ENCODE results near the gene CYFIP2. TPM values are rescaled to one million over a fixed set of nuclear protein-coding genes. Genes with fewer than 3 reads are reported as not detected.

CYFIP2 gene
- polyA plus RNA-seq (2012; ENCODE audit: missing spikeins): 69.7 TPM

DNA sequence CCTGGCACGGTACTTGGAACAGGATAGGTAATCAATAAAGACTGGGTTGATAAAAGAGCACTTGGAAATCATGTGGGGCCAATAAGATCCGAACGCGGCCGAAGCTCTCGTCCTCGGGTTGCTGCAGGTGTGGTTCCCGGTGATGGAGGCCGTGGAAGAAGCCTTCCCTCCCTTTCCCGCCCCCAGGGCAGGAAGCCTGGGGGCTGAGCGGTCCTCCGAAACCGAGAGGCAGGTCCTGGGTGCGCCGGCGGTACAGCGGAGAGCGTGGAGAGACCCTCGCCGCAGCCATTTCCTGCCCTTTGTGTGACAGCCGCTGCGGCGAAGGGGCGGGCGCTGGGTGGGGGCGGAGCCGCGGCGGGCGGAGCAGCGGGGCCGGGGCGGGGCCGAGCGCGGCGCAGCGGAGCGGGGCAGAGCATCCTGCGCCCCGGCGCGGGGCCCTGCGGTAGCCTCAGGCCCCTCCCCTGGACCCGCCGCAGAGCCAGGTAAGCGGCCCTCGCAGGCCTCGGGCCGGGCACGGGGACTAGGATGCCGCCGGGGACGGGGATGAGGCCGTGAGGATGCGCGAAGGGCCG is at the start of gene CYFIP2:
CYFIP2 (plus strand) TSS at position 410 of the 572 bp plus-strand sequence. CDS start 19,239 bp downstream, outside the sequence.
- DNase-seq (ENCODE audit: insufficient read length): peak; percentile 84
- FAIRE-seq: peak; percentile 95
- TF ChIP-seq TAF1 (IDR thresholded peaks at IDR 0.05; ENCODE audit: borderline replicate concordance, low read depth, low read length) (no peak), POLR2A (IDR thresholded peaks at IDR 0.05; ENCODE audit: low read depth, low read length) (peak; percentile 58; the same call in 1 of the 2 replicates), POLR2AphosphoS5 (IDR thresholded peaks at IDR 0.05; ENCODE audit: low read depth, low read length) (0 out of 2 replicates have a peak, but pooled peaks have one; percentile 19)

DNA sequence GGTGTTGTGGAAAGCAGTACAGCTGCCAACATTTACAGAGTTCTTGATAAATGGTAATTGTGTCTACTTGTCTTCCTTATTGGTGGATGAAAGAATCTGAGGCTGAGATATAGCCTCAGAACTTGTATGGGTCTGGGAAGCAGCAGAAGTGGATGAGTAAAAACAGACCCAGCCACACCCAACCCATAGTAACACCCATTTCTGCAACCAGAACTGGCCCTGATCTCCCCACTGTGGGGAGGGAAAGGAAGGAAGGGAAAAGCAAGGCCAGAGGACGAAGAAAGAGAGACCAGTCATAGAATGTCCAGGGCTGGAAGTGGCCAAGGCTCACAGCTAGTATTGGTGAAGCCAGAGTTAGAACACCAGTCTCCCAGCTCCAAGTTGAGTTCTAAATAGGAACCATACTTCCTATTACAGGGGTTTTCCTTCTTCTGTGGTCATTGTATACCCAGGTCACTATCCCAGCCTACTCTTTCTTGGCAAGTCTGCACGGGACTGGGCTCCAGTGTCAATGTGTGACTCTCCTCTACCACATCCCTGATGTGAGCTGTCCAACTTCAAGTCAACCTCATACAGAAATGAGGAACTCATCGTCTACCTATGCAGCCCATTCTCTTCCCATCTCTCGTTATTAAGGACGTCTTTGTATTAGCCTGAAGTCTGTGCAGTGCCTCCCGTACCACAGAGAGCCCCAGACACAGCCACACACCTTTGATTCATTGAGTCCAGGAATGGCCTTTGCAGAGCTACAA is 49.4 kb upstream of the CYFIP2 start:
- DNase-seq (ENCODE audit: insufficient read length) (no peak), FAIRE-seq (peak; percentile 90)
- TF ChIP-seq POLR2AphosphoS5 (IDR thresholded peaks at IDR 0.05; ENCODE audit: low read depth, low read length) (no peak), POLR2A (IDR thresholded peaks at IDR 0.05; ENCODE audit: low read depth, low read length) (no peak)

DNA sequence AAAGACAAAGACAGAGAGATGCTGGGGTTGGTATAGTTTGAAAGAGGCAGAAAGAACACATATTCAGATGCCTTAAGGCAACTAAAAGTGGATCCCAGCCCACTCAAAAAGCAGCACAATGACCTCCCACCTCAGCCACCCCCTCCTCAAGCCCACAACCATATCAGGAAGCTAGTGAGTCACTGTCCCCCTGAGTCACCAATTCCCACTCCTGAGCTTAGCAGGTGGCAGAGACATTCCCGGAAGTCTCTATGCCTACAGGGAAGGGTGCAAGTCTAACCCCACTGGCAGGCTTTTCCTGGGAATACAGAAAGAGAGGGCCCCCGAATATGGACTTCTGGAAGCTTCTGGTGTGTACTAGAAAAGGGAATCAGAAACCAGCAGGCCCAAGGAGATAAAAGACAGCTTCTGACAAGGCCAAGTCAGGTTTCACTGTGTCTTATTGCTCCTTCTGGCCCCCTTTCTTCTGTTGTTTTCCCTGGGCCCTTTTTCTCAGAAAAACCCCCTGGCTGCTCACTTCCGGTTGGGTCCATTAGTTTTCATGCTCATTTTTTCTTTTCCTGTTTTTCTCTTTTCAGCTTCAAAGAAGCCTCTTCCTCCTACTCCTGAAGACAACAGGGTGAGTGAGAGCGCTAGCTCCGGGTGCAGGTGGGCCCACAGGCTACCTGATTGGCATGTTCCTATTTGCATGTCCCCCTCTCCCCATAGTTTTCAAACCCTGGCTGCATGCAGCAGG is 48.5 kb upstream of the CYFIP2 start:
- TF ChIP-seq TAF1 (IDR thresholded peaks at IDR 0.05; ENCODE audit: borderline replicate concordance, low read depth, low read length): no peak
- TF ChIP-seq POLR2A (IDR thresholded peaks at IDR 0.05; ENCODE audit: low read depth, low read length): no peak
- no peak for TF ChIP-seq POLR2AphosphoS5 (IDR thresholded peaks at IDR 0.05; ENCODE audit: low read depth, low read length)
- DNase-seq (ENCODE audit: insufficient read length) (no peak), FAIRE-seq (no peak)

DNA sequence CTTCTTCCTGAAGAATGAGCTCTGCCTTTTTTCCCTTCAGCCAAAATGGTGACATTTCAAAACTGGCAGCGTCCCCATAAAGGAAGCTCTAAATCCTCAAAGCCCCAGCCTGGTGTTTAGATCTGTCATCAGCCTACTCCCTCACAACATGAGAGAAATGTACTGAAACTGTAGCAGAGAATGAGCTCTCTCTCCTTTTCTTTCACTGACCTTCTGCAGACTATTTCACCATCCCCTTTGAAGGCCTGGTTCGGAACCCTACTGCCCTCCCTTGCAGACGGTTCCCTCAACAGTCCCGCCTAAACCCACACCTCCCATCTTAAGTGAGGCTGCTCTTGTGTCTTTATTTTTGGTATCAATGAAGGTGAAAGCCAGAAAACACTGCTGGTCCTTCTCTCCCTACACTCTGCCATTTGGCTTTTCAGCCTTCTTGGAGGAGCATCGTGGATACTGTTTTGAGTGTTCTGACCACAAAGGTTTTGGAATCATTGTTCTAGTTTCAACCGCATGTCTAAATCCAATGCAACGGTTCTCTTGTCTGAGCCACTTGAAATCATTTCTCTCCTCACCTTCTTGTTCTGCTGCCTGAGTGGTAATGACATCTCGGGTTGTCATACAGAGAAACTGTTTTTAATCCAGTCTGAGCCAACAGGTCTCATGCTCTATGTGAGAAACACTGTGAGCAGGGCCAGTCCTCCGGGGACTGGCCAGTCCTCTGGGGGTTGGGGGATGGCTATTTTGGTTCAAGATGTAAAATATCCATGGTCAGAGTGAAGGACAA is 46.2 kb upstream of the CYFIP2 start:
- FAIRE-seq (peak; percentile 95), DNase-seq (ENCODE audit: insufficient read length) (no peak)
- TF ChIP-seq TAF1 (IDR thresholded peaks at IDR 0.05; ENCODE audit: borderline replicate concordance, low read depth, low read length) (no peak), POLR2A (IDR thresholded peaks at IDR 0.05; ENCODE audit: low read depth, low read length) (no peak), POLR2AphosphoS5 (IDR thresholded peaks at IDR 0.05; ENCODE audit: low read depth, low read length) (no peak)

DNA sequence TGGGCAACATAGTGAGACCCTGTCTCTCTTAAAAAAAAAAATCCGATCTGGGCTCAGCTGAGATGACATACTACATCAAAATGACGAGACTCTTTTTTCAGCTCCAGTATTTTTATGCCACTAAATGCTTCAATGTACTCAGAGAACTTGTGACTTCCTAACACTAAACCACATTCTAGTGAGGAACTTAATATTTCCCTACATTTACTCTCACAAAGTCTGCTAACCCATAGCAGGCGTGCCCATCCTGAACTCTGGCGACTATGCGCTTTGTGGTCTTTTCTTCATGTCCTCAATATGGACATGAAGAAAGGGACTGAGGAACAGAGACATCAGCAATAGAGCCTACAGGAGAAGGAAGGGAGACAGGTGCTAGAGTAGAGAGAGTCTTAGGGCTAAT is 44.0 kb upstream of the CYFIP2 start:
- TF ChIP-seq POLR2A (IDR thresholded peaks at IDR 0.05; ENCODE audit: low read depth, low read length) (no peak), TAF1 (IDR thresholded peaks at IDR 0.05; ENCODE audit: borderline replicate concordance, low read depth, low read length) (no peak), POLR2AphosphoS5 (IDR thresholded peaks at IDR 0.05; ENCODE audit: low read depth, low read length) (no peak)
- DNase-seq (ENCODE audit: insufficient read length) (no peak), FAIRE-seq (no peak)

DNA sequence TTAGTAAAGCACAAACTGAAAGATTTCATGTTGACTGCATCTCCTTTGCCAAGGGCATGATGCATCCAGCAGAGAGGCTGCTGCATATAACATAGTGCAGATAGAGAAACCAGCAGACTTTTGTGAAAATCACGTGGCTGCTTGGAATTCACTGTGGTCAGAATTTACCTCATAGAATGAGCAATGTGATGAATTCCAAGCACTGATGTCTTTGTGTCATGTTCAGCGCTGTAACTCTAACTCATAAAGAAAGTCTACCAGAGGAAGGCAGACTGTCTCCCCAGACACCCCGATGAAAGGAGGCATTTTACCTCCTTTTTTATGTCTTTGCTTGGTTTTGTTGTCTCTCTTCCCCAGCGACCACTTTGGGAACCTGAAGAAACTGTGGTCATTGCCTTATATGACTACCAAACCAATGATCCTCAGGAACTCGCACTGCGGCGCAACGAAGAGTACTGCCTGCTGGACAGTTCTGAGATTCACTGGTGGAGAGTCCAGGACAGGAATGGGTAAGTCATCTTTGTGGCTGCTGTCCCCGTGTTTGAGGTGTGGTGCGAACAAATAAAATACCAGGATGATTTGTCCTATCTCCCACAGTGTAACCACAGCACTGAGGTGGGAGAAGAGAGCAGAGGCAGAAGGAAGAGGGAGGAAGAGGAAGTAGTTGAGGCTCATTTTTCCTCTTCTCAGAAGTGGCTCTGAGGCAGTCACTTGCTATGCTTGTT is 43.3 kb upstream of the CYFIP2 start:
- no peak for FAIRE-seq
- no peak for DNase-seq (ENCODE audit: insufficient read length)
- TF ChIP-seq POLR2A (IDR thresholded peaks at IDR 0.05; ENCODE audit: low read depth, low read length): no peak
- TF ChIP-seq TAF1 (IDR thresholded peaks at IDR 0.05; ENCODE audit: borderline replicate concordance, low read depth, low read length): no peak
- no peak for TF ChIP-seq POLR2AphosphoS5 (IDR thresholded peaks at IDR 0.05; ENCODE audit: low read depth, low read length)

DNA sequence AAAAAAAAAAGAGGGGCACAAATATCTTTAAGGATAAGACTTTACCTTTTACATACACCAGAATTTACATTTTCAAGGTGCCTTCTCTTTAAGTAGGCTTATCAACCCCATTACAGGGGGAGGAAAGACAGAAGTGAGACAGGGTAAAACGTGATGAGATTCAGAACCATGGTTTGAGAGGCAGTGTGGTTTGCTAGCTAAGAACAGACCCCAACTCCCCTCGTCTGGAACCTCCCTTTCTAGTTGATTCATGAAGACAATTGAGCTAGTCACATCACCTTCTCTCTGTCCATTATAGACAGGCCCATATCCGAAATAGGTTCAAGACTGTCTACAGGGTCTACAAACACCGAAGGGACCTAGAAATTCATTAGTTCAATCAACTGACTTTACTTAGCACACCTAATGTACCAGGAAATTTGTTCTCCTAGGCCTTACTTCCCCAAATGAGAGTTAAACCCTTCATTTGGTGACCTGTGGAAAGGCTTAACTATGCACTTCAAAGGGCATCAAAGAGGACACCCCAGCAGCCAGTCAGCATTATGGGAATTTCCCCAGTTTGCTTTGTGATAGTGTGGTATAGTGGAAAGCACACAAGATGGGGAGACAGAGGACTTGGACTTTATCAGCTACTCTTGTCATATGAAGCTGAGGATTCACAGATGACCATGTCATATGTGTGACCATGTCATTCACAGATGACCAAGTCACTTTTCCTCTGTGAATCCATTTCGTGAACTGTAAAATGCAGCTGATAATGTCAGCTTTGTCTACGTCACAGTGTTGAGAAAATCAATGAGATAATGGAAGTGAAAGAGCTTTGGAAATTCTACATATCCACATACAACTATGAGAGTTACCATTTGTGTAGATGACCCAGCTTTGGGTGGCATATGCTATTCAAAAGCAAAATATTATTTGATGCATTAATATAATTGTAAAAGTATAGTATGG is 40.2 kb upstream of the CYFIP2 start:
- TF ChIP-seq POLR2A (IDR thresholded peaks at IDR 0.05; ENCODE audit: low read depth, low read length) (no peak), TAF1 (IDR thresholded peaks at IDR 0.05; ENCODE audit: borderline replicate concordance, low read depth, low read length) (no peak), POLR2AphosphoS5 (IDR thresholded peaks at IDR 0.05; ENCODE audit: low read depth, low read length) (no peak)
- no peak for DNase-seq (ENCODE audit: insufficient read length)
- FAIRE-seq: peak; percentile 82

DNA sequence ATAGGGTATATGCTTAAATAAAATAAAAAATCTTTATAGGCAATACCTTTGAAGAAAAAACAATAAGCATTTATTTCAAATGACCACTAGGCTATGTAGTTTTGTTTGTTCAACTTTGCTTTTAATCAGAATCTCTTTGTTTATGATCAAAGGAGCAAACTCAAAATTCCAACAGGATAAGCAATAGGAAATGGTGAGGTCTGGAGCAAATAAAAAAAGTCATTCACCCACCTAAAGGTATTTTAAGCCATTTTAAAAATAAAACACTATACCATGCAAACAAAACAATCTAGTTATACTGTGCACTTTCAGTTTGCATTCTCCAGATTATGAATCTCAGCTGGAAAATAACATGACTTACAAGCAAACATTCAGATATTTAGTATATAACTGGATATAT is 35.3 kb upstream of the CYFIP2 start:
- no peak for DNase-seq (ENCODE audit: insufficient read length)

DNA sequence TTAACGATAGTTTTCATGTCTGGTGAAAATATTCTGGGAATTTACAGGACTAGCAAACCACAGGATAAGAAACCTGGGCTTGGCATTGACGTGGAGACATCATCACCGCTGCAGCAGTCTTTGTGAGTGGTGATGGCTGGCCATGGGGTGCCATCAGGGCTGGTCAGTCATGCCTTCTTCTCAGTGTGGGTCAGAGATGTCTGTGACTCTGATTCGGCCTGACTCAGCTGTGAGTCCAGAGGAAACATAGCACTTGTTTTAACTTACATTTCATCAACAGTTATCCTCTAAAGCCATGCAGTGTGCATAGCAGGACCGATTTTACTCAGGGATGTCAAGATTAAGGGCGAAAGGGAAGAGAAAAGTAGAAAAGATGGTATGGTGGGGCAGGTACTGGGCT is 33.2 kb upstream of the CYFIP2 start:
- no peak for TF ChIP-seq POLR2A (IDR thresholded peaks at IDR 0.05; ENCODE audit: low read depth, low read length)
- no peak for TF ChIP-seq POLR2AphosphoS5 (IDR thresholded peaks at IDR 0.05; ENCODE audit: low read depth, low read length)
- no peak for TF ChIP-seq TAF1 (IDR thresholded peaks at IDR 0.05; ENCODE audit: borderline replicate concordance, low read depth, low read length)
- FAIRE-seq (no peak), DNase-seq (ENCODE audit: insufficient read length) (no peak)

More for the DNA sequence above, 35.3 kb upstream of the CYFIP2 start:
- TF ChIP-seq POLR2AphosphoS5 (IDR thresholded peaks at IDR 0.05; ENCODE audit: low read depth, low read length) (no peak), TAF1 (IDR thresholded peaks at IDR 0.05; ENCODE audit: borderline replicate concordance, low read depth, low read length) (no peak), POLR2A (IDR thresholded peaks at IDR 0.05; ENCODE audit: low read depth, low read length) (no peak)
- no peak for FAIRE-seq
